Measurements from ENCODE around the gene FNDC3B. TPM values are rescaled to one million over a fixed set of nuclear protein-coding genes. Genes with fewer than 3 reads are reported as not detected.

The FNDC3B gene
- total and polyA plus RNA-seq, 9 of the 15 experiments (the other 6 are each of a cell fraction or from before 2014, with no cell fraction given) = 7.0 to 35.8 (median 16.2) TPM

- TF ChIP-seq, protein P1, sequence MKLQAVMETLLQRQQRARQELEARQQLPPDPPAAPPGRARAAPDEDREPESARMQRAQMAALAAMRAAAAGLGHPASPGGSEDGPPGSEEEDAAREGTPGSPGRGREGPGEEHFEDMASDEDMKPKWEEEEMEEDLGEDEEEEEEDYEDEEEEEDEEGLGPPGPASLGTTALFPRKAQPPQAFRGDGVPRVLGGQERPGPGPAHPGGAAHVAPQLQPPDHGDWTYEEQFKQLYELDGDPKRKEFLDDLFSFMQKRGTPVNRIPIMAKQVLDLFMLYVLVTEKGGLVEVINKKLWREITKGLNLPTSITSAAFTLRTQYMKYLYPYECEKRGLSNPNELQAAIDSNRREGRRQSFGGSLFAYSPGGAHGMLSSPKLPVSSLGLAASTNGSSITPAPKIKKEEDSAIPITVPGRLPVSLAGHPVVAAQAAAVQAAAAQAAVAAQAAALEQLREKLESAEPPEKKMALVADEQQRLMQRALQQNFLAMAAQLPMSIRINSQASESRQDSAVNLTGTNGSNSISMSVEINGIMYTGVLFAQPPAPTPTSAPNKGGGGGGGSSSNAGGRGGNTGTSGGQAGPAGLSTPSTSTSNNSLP (IDR thresholded peaks at IDR 0.05; ENCODE audit: borderline replicate concordance, low read depth, low read length) = peak; percentile 66; the same call in 1 of the 2 replicates
- TF ChIP-seq PTRF (tag; IDR thresholded peaks at IDR 0.05) (no peak), ZNF224 (CRISPR knock-in tag; IDR thresholded peaks at IDR 0.05) (no peak), HDAC2 (IDR thresholded peaks at IDR 0.05) (peak; percentile 24; the same call in 1 of the 2 replicates), SMARCB1 (IDR thresholded peaks at IDR 0.05; ENCODE audit: insufficient read length, low read depth) (no peak), ETV5 (CRISPR knock-in tag; IDR thresholded peaks at IDR 0.05; ENCODE audit: low read depth) (no peak), ZC3H8 (IDR thresholded peaks at IDR 0.05) (no peak), NR0B1 (IDR thresholded peaks at IDR 0.05; ENCODE audit: partially characterized antibody) (no peak), RBM25 (IDR thresholded peaks at IDR 0.05; ENCODE audit: low read depth, low read length, severe bottlenecking) (no peak), KLF1 (tag; IDR thresholded peaks at IDR 0.05) (no peak), ZBTB26 (CRISPR knock-in tag; IDR thresholded peaks at IDR 0.05) (no peak), HDAC6 (IDR thresholded peaks at IDR 0.05; ENCODE audit: low read depth, low read length) (no peak), ZNF253 (CRISPR knock-in tag; conservative IDR thresholded peaks at IDR 0.05) (no peak), PTTG1 (tag; IDR thresholded peaks at IDR 0.05; ENCODE audit: low read depth) (no peak), SMARCA4 (IDR thresholded peaks at IDR 0.05) (0 out of 2 replicates have a peak, but pooled peaks have one; percentile 28), RB1 (IDR thresholded peaks at IDR 0.05; ENCODE audit: low read depth) (no peak), ZNF143 (CRISPR knock-in tag; IDR thresholded peaks at IDR 0.05) (no peak), NCOR1 (IDR thresholded peaks at IDR 0.05) (no peak), RAD51 (IDR thresholded peaks at IDR 0.05; ENCODE audit: borderline replicate concordance, low read depth) (no peak)
- TF ChIP-seq, protein P2, sequence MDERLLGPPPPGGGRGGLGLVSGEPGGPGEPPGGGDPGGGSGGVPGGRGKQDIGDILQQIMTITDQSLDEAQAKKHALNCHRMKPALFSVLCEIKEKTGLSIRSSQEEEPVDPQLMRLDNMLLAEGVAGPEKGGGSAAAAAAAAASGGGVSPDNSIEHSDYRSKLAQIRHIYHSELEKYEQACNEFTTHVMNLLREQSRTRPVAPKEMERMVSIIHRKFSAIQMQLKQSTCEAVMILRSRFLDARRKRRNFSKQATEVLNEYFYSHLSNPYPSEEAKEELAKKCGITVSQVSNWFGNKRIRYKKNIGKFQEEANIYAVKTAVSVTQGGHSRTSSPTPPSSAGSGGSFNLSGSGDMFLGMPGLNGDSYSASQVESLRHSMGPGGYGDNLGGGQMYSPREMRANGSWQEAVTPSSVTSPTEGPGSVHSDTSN (CRISPR knock-in tag; IDR thresholded peaks at IDR 0.05; ENCODE audit: low read depth) = no peak
- TF ChIP-seq, protein P2 (tag; conservative IDR thresholded peaks at IDR 0.05; ENCODE audit: low read depth) = no peak; the same call in 1 of the 2 replicates
These were observed 48.5 kb downstream of the FNDC3B start (continued) for GRCh38 chr3:172087602-172088580.
